Right lobe of liver (tissue), 4 donors: ENCODE data around the gene CACNA1S.

Experiments used
- CTCF ChIP-seq, 4 donors: fragments of 200-600 bp in 3 of 4; fragments of 450-650 bp in 1 of 4; IDR thresholded peaks; one replicate each; pipeline versions ENCODE4 v1.5.1 to v1.8.0; 2016 to 2022; ENCODE audit warnings: antibody characterized with exemption in 4 of 4, mild to moderate bottlenecking in 2 of 4
- POLR2A ChIP-seq: fragments of 450-650 bp; IDR thresholded peaks from one replicate; pipeline ENCODE4 v1.6.1; 2017; ENCODE audit warnings: antibody characterized with exemption, mild to moderate bottlenecking
- donor health status: DM: no; HTN: no; CAD: no.
- donor health status: DM: no; HTN: no; CAD: no.
- donor health status: DM: no; HTN: yes; CAD: no.

- TF ChIP-seq POLR2A, result no peak
- no peak for TF ChIP-seq CTCF (IDR thresholded peaks at IDR 0.05)
These were observed 27.9 kb downstream of the CACNA1S start for GRCh38 chr1:201084295-201084694.
